Ovary (tissue), 3 donors: ENCODE measurements around the gene GTPBP6.

Source experiments
- CTCF ChIP-seq, 3 donors: fragments of 450-650 bp in 2 of 3; fragments of 200-600 bp in 1 of 3; IDR thresholded peaks; one replicate each; pipeline versions ENCODE4 v1.5.1 to v1.8.0; 2016 to 2022; ENCODE audit warnings: antibody characterized with exemption in 3 of 3, mild to moderate bottlenecking in 1 of 3
- EP300 ChIP-seq: sonication (generic); formaldehyde crosslinking; IDR thresholded peaks from one replicate; pipeline ENCODE4 v1.6.1; 2017; ENCODE audit warnings: antibody characterized with exemption
- POLR2A ChIP-seq: fragments of 450-650 bp; IDR thresholded peaks from one replicate; pipeline ENCODE4 v1.6.1; 2017; ENCODE audit warnings: antibody characterized with exemption, mild to moderate bottlenecking, moderate library complexity
- donor health status: DM: no; HTN: no; CAD: no.

GRCh38 chrX:367866-368265 lies 49.3 kb upstream of the GTPBP6 start:
- no peak for TF ChIP-seq CTCF (IDR thresholded peaks at IDR 0.05)
- TF ChIP-seq POLR2A: no peak
- TF ChIP-seq EP300: no peak
